CD4-positive, alpha-beta T cell treated with Interleukin-2 at 100 ng/mL for 4 hours (primary cell): Measurements from ENCODE around the gene CCT5.
"Not testable (repeated sequence)": the region's sequence is repeated elsewhere in the genome, so short reads cannot be mapped to it uniquely, and the experiment has no call there.

Source experiments
- DNase-seq: peaks from one replicate; pipeline ENCODE4 v3.0.0-alpha.2; 2020; ENCODE audit warnings: low spot score

The CCT5 gene

GRCh38 chr5:10277773-10278630, 27.9 kb downstream of the CCT5 start:
- DNase-seq = no peak

GRCh38 chr5:10278658-10279279, 28.7 kb downstream of the CCT5 start:
- no peak for DNase-seq

GRCh38 chr5:10279328-10279727, 29.2 kb downstream of the CCT5 start:
- no peak for DNase-seq

- DNase-seq = no peak
Observed at GRCh38 chr5:10279925-10280720, 30.0 kb downstream of the CCT5 start.

- peak; percentile 72 for DNase-seq
Observed at GRCh38 chr5:10283927-10284635, 34.0 kb downstream of the CCT5 start.

- DNase-seq = not testable (repeated sequence)
Observed at GRCh38 chr5:10285362-10285761, 35.3 kb downstream of the CCT5 start.

- no peak for DNase-seq
Observed at GRCh38 chr5:10286162-10286861, 36.2 kb downstream of the CCT5 start.

GRCh38 chr5:10286862-10287227, 36.8 kb downstream of the CCT5 start:
- no peak for DNase-seq

- DNase-seq = no peak
Observed at GRCh38 chr5:10288592-10289219, 38.6 kb downstream of the CCT5 start.

- no peak for DNase-seq
Observed at GRCh38 chr5:10289353-10289752, 39.3 kb downstream of the CCT5 start.

- no peak for DNase-seq
Observed at GRCh38 chr5:10289991-10290390, 39.9 kb downstream of the CCT5 start.

GRCh38 chr5:10290438-10290837, 40.4 kb downstream of the CCT5 start:
- no peak for DNase-seq

GRCh38 chr5:10291692-10292339, 41.7 kb downstream of the CCT5 start:
- no peak for DNase-seq

- no peak for DNase-seq
Observed at GRCh38 chr5:10293907-10294662, 44.0 kb downstream of the CCT5 start.

- no peak for DNase-seq
Observed at GRCh38 chr5:10295619-10296326, 45.7 kb downstream of the CCT5 start.

GRCh38 chr5:10297646-10298204, 47.6 kb downstream of the CCT5 start:
- DNase-seq = no peak

- DNase-seq = no peak
Observed at GRCh38 chr5:10300246-10300645, 50.2 kb downstream of the CCT5 start.

- DNase-seq = no peak
Observed at GRCh38 chr5:10301266-10301665, 51.2 kb downstream of the CCT5 start.
